NCI-H187 treated with DMSO at 0.1 percent for 48 hours (cell line): ENCODE data around the gene FOXO1.
"Not testable (repeated sequence)": the region's sequence is repeated elsewhere in the genome, so short reads cannot be mapped to it uniquely, and the experiment has no call there.

Experiments used
- DNase-seq: peaks from one replicate; lab custom pipeline; 2025; lab: John Stamatoyannopoulos, UW

Gene FOXO1

DNA sequence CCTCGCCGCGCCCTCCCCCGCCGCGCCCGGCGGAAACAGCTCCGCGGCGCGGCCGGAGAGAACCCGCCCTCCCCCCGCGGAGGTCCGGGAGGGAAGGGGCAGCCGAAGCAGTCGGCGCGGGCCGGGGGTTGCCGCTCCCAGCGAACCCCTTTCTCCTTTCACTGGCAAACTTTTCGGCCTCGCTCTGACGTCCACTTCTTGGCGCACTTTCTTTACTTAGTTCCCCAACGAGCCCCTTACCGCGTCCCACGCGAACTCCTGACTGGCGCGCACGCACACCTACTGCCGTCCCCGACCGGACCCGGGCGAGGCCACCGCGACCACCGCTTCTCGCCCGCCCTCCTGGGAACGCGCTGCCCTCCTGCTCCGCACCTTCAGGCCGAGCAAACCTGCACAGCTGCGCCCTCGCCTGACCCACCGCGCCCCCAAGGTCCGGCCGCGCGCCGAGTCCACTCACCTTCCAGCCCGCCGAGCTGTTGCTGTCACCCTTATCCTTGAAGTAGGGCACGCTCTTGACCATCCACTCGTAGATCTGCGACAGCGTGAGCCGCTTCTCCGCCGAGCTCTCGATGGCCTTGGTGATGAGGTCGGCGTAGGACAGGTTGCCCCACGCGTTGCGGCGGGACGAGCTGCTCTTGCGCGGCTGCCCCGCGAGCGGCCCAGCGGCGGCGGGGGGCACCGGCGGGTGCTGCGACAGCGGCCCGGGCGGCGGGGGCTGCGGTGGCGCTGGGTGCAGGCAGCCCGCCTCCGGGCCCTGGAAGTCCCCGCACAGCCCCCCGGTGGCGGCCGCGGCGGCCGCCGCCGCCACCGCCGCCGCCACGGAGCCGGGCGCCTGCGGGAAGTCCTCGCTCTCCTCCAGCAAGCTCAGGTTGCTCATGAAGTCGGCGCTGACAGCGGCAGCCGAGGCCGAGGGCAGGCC is 1.1 kb downstream of the FOXO1 start:
- no peak for DNase-seq

DNA sequence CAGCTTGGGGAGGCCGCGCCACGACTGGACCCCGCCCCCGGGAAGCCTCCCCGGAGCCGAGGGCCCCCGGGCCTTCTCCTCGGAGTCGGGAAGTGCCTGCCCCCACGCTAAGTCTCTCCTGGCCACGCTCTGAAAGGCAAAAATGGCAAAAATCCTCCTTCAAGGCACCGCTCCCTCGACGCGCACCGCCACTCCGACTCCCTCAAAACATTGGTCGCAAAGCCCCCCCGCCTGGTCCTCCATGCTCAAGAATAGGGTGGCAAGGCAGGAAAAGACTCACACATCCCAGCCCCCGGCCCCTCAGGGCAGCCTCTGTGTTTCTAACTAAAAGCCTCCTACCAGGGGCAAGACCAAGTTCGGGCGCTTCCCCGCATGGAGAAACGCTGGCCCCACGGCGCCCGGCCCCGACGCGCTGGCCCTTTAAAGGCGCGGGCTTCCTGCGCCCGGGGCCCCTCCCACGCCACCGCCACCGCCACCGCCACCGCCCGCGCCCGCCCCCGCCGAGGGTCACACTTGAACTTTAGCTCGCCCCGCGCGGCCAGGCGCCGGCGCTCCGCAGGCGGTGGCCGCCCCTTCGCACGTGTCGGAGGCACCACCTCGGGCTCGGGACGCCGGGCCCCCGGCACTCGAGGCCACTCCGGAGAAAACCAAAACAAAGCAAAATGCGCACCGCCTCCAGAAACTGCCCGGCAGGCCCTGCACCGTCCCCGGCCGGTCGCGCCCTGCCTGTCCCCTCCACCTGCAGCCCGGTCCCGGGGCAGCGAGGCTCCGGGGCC is 1.9 kb downstream of the FOXO1 start:
- DNase-seq, result no peak

DNA sequence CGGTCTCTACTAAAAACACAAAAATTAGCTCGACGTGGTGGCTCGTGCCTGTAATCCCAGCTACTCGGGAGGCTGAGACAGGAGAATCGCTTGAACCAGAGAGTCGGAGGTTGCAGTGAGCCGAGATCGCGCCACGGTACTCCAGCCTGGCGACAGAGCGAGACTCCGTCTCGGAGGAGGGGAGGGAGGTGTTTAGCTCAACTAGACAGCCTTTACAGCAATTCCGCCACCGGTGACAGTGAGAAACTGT is 2.4 kb downstream of the FOXO1 start:
- DNase-seq, result not testable (repeated sequence)

DNA sequence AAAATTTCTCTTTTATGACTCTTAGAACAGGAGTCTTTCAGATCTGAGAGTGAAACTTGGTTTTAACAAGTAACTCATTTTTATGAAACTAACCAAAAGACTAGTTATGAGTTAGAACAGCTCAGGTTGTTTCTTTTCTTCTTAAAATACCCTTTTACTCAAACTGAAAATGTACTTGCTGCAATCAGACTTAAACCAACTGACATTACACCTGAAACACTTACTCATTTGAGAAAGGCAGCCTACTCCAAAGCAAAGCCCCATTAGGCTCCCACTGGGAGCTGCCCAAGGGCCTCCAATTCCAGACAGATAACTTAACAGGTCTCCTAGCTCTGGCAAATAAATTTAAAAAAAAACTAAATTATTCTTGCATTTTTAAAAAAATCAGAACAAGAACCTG is 3.6 kb downstream of the FOXO1 start:
- DNase-seq, result no peak

DNA sequence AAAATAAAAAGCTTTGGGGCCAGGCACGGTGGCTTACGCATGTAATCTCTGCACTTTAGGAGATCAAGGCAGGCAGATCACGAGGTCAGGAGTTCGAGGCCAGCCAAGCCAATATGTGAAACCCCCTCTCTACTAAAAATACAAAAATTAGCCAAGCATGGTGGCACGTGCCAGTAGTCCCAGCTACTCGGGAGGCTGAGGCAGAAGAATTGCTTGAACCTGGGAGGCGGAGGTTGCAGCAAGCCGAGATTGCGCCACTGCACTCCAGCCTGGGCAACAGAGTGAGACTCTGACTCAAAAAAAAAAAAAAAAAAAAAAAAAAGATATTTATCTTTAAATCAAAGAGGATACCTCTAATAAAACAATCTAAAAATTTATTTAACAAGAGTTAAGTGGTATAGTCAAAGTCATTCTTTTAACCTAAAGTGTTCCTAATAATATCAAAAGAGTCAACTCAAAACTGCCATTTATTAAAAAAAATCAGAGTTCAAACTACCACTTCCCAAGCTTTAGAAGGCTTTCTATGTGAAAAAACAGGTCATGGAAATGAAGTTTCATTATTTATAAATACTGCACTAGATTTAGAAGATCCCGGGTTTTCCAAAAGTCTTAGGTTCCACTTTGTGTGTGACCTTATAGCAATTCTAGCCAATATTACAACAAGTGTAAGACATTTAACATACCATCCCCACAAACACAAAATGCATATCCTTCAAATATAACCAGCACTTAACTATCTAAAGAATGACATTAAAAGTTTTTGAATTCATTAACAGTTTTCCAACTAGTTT is 4.4 kb downstream of the FOXO1 start:
- DNase-seq, result no peak

DNA sequence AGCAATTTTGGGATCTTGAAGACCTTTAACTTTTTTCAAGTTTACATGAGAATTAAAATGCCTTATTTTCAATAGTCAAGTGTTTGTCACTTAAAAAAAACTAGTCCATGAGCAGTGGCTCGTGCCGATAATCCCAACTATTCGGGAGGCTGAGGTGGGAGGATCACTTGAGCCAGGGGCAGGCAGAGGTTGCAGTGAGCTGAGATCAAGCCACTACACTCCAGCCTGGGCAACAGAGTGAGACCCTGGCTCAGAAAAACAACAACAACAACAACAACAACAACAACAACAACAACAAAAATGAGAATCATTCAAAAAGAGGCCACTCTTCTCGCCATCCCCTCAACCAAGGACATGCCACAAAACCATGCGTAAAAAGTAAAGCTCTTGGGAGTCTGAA is 5.7 kb downstream of the FOXO1 start:
- no peak for DNase-seq

DNA sequence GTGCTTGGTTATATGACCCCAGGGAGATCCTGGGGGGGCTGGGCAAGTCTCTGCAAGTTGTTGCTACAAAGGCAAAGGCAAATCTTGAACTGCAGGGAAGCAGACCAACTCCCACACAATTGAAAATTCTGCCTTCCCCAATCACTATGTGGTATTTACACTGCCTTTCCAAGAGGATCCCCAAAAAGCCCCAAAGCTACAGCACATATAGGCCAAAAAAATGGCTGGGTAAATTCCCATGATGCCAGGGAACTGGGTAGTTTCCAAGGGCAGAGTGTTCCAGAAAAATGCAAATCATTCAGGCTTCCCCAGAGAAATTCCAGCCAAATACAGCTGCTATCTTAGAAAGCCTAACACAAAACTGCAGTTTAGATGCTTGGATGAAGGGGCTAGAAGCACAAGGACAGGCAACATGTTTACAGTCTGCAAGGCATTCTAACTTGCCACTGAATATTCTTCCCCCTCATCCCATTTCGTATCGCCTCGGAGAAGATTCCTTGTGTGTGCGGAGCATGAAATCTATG is 6.2 kb downstream of the FOXO1 start:
- no peak for DNase-seq

DNA sequence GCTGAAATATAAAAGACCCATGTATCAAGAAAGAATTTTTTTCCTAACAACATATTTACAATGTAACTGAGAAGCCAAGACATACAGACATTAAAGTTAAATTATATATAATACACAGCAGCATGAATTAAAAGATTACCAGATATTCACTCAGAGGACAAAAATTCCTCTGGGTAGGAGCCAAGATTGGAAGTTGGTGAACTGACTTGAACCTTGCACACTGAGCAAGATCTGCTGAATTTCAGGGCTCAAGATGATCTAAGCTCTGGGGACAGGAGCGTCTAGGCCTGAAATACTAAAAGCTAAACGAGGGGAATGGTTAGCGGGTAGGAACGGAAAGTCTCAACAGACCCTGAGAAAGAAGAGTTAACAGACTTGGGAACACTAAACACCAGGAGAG is 8.5 kb downstream of the FOXO1 start:
- DNase-seq, result no peak

DNA sequence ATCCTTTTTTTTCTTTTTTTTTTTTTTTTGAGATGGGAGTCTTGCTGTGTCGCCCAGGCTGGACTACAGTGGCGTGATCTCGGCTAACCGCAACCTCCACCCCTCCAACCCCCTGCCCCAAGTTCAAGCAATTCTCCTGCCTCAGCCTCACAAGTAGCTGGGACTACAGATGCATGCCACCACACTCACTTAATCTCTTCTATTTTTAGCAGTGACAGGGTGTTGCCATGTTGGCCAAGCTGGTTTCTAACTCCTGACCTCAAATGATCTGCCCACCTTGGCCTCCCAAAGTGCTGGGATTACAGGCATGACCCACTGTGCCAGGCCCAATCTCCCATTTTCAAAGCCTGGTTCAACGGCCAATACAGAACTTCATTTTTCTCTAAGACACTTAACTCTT is 9.1 kb downstream of the FOXO1 start:
- DNase-seq, result no peak

DNA sequence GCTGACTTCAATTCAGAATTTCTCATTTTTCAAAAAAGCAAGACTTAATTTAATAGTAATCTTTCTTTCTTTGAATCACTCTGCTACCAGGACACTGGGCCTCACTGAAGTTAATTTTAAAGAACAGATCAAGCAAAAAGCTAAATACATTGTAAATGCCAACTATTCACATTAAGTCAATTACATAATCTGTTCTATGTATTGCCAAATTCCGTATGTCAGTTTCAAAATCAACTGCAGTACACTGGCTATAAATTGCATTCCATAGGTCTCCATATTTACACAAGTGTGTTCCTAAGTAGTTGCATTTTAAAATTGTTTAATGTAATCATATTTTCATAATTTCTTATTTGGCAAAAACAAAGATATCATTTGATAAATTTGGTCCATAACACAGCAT is 10.1 kb downstream of the FOXO1 start:
- no peak for DNase-seq

DNA sequence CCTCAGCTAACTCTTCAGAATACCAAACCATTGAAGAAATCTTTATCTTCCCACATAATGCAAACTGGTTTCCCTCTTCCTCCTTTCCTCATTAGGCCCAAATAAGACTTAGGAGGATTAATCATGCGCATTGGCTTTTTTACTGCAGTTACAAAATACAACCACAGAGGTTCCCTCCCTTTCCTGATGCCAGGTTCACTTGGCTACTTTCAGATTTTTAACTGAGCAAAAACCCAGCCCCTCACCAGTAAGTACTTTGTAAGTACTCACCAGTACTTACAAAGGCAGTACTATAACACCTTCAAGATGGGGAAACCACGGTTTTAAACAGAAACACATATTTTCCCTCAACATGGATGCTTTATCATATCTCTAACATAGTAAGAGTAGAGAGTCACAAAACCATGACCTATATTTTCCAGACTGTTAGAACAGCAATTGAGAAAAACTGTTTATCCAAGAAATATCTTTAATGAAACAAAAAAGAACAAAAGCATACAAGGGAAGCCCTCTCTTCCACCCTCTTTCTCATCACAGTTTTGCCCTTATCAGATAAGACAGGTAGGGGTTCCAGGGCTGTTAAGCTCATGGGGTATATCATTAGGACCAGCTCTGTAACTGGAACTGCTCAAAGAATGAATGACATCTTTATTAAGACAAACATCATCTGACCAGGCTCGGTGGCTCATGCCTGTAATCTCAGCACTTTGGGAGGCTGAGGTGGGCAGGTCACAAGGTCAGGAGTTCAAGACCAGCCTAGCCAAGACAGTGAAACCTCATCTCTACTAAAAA is 12.7 kb downstream of the FOXO1 start:
- no peak for DNase-seq

DNA sequence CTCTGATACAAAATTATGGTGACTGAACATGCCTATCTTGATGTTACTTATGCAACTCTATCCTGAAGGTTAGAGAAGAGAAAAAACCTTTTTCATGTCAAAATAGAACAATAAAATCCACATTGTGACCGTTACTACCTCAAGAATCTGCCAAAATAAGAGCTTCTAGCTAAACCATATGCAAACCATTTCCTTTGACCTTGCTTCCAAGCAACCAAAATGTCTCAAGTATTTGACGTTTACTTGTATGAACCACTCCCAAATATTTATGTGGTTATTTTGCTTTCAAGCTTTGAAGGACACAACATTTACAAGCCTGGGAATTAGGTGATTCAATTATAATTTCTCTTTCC is 13.9 kb downstream of the FOXO1 start:
- no peak for DNase-seq

DNA sequence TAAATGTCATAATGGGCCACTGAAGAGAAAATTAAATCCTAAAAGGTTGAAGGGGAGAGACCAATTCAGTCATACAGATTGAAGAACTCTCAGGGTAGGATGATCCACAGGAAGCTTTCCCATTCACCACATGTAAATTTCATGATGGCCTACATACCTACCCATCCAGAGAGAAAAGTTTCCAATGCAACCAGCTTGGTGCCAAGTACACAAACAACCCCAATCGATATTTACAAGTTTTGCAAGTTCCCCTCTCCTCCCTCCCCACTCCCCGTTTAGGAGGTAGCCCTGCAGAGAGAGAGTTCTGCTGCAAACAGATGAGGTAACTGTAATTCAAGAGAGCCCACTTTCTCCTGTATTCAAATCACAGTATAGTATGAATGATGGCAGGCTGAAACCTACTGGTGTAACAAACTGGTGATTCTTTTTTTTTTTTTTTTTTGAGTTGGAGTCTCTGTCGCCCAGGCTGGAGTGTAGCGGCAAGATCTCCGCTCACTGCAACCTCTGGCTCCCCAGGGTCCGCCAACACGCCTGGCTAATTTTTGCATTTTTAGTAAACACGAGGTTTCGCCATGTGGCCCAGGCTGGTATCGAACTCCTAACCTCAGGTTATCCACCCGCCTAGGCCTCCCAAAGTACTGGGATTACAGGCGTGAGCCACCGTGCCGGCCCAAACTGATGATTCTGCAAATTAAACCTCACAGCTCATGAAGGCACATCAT is 14.4 kb downstream of the FOXO1 start:
- DNase-seq, result no peak

DNA sequence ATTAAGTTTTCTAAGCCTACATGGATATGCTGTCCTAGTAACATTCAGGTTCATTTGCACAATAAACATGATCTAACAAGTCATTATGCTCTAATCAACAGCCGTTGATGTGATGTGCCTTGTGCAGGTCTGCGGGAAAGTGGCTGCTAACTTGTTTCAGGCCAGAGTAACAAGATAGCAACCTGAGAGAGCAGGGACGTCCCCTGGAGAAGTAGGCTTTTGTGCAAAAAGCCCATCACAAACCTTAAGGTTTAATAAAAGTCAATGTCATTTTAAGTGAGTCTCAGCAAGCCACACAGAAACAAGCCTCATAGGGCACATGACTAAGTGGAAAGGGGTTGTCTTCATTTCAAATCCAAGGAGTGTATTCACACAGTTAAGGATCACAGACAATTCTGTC is 17.6 kb downstream of the FOXO1 start:
- DNase-seq, result no peak

DNA sequence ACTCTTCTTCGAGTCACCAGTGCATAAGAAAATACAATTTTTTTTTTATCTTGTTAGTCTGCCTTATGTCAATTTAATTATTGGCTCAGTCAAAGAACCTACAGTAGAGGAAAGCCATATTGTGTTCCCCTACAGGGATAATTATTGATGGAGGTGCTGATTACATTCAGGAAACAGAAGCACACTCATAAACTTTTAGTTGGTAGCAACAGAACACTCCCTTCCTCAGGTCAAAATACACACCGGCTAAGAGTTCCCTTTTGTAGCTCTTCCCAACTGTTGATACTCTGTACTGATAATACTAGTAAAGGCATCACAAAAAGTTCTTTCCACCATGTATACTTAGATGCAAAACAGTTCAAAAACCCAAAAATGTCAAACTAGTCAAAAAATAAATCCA is 18.4 kb downstream of the FOXO1 start:
- DNase-seq, result no peak

DNA sequence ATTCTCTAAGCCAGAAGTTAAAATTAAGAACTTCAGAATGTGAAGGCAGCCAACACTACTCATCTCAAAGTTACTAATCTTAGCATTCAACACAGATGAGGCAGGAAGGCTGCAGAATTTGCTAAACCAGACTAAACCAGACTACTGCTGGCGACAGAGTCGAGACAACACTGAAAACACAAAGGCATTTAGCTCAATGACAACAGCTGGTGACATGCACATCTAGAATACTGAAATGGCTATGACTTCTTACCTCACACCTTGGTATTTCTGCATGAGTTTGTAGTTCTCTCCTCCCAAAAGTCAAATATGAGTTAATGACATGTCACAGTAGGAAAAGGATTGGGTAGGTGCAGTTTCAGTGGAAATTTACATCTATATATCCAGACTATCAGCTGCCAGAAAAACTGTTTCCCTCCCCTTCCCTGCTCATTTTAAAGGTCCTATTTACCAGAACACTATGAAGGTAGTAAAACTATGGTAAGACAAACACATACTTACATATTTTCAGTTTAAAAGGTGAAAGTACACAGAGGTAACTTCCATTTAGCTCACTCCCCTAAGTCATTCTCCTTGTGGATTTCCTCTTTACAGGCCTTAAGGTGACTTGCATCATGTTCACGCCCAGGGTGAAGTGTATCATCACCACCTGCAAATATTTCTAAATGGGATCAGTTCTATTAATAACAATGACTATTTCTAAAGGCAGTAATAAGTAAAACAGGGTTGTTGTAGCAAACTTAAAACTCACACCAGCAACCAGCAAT is 21.4 kb downstream of the FOXO1 start:
- no peak for DNase-seq

DNA sequence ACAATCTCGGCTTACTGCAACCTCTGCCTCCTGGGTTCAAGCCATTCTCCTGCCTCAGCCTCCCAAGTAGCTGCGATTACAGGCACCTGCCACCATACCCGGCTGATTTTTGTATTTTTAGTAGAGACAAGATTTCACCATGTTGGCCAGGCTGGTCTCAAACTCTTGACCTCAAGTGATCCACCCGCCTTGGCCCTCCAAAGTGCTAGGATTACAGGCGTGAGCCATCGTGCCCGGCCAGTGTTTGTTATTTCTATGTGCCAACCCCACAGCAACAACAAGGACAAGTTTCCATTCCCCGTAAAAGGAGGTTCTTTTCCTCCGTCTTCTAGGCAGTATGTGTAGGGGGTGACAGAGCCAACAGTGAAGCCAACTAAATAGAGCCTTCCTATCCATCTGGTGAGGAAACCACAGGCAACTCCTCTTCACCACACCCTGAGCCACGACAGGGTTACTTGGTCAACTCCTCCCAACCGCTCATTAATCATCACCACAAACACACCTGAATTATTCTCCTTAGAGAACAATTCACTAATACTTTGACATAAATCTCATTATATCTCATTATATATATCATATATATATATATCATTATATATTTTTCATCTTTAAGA is 25.5 kb downstream of the FOXO1 start:
- DNase-seq, result no peak

DNA sequence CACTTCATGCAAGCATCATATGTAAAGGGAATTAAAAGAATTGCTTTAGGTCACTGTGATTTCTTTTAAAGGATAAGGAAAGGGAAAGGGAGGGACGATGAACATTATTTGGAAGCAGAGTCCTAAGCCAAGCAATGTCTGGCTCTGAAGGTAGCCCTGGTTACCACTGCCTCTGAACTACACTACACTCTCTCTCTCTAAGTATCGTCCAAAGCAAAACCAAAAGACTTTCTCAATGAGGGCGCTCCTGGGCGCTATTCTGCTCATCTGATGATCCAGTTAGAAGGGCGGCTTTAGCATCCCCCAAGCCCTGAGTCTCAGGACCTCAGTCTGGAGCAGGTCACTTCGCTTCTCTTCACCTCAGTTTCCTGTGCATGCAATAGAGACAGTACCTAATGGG is 26.2 kb downstream of the FOXO1 start:
- no peak for DNase-seq

DNA sequence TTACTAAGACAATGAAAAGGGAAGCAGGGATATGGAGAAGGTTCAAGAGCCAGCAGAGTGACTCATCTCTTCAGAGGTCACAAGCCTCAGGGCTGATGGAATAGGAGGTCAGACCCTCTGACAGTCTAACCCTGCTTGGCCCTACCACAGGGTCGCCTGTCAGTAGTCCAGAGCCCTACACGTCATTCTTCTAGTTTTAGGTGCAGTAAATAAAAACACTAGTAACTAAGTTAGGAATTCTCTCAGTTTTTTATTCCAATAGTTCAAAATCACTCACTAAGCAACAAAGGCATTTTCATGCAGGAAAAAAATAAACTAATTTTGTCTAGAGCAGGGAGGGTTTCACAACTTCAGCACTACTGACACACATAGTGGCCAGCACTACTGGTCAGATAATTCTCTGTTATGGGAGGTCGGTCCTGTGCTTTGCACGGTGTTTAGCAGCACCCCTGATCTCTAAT is 27.2 kb downstream of the FOXO1 start:
- no peak for DNase-seq

DNA sequence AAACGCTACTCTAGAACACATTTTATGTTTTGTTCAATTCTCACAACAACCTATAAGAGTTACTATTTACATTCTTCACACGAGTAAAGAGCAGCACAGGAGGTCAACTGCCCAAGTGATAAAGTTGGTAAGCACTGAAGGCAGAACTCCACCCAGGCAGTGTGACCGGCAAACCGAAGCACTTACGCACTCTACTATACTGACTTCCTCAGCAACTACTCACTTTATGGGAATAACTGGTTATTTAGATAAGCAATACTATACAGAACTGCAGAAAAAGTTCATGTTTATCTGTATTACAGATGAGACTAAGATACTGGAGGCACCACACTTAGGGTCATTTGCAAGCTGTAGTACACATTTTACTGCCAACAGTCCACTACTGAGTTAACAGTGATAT is 28.8 kb downstream of the FOXO1 start:
- no peak for DNase-seq
